Fibroblast of skin of left biceps (primary cell): ENCODE data around the gene PGM5.

ENCODE experiments used
- DNase-seq, 2 experiments: peaks; one replicate each; pipeline ENCODE4 v3.0.0-alpha.2; 2013; ENCODE audit warnings: low read depth in 2 of 2

Gene PGM5

DNA sequence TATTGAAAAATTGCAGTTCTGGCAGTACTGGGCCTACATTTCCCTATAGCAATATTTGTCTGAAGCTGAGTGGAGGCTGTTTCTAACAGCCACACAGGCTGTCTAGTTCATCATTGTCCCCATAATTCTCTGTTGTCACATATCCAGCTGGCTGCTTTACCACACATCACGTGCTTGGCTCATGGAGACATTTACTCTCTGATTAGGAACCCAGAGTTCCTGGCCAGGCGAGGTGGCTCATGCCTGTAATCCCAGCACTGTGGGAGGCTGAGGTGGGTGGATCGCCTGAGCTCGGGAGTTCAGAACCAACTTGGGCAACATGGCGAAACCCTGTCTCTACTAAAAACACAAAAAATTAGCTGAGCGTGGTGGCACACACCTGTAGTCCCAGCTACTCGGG is 81.4 kb downstream of the PGM5 start:
- no peak for DNase-seq

DNA sequence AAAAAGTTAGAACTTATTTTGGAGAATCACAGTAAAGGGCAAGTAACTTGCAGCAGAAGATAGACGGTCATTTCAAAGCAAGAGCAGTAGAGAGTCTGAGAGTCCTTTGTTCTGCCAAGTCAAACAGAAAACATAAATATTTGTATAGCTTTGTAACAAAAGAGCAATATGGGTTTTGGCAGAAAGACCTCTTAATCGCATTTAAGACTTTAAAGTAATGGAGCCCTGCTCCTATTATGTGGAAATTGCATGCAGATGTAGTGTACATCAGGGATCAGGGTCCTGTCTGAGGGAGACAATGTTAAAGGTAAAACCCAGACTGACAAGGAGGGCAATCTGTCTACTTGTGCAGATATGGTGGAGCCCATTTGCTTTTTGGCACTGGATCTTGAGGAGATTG is 87.2 kb downstream of the PGM5 start:
- DNase-seq: no peak

DNA sequence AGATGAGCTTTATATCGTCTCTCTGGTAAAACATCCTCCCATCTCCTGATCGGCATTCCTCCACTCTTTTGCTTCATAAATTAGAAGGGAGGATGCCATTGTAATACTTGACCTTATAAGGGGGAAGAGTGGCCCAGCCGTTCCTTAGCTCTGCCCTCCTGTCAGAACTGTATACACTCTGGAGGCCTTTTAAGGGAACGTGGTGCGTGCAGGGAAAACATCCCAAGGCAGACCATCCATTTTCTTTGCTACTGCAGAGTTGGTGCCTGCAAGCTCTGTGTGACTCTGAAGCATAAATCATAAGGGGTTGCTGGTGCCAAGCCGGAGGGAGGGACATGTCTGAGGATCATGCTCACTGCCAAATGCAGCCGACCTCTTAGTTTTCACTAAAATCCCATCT is 90.4 kb downstream of the PGM5 start:
- no peak for DNase-seq

- DNase-seq: no peak
These were observed 91.2 kb downstream of the PGM5 start for GRCh38 chr9:68447611-68448010.

GRCh38 chr9:68454579-68455334 is 98.3 kb downstream of the PGM5 start:
- no peak for DNase-seq

DNA sequence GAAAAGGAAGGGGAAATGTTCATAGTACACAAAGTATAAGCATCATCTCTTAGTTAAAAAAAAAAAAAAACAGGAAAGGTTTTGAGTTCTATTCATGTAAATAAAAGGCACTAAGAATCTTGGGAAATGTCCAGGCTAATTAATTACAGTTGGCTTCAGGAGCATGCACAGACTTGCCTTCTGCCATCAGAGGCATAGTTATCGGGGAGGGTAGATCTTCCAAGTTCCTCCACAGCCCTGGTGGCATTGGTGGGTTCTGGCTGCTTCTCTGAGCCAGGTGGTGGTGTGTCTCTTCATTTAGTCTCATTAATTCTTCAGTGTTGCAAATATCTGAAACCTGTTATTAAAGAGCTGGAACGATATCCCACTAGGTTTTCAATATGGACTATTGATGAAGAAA is 99.0 kb downstream of the PGM5 start:
- no peak for DNase-seq

GRCh38 chr9:68457803-68458202 is 101.4 kb downstream of the PGM5 start:
- DNase-seq: no peak

DNA sequence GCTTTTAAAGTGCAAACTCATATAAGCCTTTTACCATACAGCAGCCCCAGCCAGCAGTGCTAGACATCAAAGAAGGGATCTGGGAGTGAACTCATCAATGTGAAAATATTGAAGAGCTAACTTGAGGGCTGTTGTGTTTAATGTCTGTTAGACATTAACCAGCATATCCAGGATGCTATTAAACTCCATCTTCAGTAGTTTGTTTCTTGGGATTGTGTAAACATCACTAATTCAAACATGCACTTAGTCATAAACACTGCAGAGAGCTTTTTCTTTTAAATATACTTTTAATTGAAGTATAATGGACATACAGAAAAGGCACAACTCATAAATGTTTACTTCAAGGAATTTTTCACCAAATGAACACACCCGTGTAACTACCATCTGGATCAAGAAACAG is 102.5 kb downstream of the PGM5 start:
- DNase-seq: no peak

GRCh38 chr9:68462105-68462775 is 105.8 kb downstream of the PGM5 start:
- DNase-seq: no peak

DNA sequence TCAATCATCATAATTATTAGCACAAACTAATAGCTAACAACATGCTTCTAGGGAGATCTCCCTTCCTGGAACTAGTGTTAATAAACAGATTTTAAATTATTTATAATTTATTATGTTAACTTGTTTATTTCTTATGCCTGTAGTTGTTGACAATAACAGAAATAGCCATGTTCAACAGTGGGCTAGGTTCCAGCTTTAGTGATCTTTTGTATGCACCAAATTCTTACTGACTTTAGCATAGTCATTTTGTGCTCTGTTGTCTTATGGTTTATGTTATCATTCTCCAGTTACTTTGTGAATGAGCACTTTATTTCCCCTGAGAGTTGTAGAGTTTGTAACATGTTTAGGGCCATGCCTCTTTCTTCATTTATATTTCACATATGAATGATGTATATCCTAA is 113.7 kb downstream of the PGM5 start:
- no peak for DNase-seq

GRCh38 chr9:68470634-68471033 is 114.2 kb downstream of the PGM5 start:
- no peak for DNase-seq

DNA sequence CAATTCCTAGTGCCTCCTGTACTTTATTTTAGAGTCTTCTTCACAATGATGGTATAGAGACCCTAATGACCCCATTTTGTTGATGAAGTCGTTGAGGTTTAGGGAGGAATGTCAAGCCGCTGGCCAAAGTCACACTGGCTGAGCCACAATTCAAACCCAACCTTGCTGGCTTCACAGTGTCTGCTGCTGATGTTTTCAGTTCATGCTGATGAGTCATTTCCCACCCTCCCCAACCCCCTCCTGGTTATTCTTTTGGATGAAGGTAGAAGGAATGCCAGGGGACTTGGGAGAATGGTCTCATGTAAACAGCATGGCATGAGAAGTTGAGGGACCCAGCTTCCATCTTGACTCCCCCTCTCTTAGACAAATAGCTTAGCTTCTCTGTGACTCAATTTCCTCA is 115.7 kb downstream of the PGM5 start:
- DNase-seq: no peak

DNA sequence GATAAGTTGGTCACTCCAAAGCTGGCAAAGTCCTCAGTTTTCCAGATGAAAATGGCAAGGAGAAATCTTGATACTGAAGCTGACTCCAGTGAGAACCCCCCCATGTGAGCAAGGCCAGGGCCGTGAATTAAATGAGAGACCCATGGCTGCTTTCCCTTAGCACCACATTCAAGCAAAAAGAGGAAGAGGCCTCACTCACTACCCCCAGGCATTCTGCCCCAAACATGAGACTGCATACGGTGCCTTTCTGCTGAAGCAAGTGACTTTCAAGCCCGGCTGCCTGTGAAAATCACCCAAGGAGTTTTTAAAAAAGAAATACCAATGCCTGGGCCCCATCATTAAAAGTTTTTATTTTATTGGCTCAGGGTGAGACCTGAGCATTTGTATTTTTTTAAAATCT is 117.4 kb downstream of the PGM5 start:
- no peak for DNase-seq

DNA sequence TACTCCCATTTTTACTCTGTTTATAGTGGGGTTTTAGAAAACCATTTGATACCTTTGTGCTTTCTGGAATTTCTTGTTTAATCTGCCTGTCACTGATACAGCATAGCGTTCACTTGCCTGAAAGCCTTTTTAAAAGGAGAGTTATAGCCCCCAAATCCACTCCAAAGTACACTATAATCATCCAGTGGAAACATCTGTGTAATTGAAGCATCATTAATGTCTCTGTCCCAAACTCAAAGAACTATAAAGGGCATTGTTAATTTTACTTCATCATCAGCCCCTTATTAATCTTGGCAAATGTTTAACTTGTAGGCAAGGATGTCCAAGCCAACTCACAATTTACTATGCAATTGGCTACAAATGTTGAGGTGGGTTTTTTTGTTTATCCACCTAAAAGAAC is 120.0 kb downstream of the PGM5 start:
- no peak for DNase-seq

DNA sequence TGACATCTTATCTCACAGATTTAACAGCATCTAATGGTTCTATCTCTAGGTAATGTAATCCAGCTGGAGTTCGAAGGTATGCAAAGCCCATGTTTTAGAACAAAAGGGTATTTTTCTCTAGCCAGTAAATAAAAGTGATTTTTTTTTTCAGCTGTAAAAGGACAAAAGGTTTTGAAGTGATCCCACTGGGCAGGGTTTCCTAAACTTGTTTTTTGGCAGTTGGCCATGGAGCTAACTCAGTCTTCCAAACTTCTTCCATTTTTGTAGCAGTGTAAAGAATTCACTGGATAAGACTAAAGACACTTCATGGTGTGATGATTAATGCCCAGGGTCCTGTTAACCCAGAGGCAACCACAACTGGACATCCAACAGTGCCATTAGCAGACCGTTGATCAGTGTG is 120.4 kb downstream of the PGM5 start:
- no peak for DNase-seq

- DNase-seq: no peak
These were observed 124.4 kb downstream of the PGM5 start for GRCh38 chr9:68480807-68481206.

- no peak for DNase-seq
These were observed 126.1 kb downstream of the PGM5 start for GRCh38 chr9:68482548-68482947.

DNA sequence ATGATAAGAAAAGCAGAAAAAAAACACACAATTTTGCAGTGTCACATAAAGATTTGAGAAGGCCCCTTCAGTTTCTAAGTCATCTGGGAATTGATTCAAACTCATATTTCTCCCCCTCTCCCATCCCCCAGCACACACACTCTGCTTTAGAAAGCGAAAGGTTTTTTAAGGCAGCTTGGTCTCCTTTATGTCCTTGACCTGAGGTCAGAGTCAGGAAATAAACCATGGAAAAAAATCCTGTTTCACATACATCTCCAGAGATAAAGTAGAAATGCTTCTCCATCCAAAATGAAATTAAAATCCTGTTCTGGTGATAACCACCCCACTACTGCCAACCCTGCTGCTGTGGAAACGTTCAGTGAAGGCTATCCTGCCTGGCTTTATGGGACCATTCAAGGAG is 131.7 kb downstream of the PGM5 start:
- DNase-seq: no peak

DNA sequence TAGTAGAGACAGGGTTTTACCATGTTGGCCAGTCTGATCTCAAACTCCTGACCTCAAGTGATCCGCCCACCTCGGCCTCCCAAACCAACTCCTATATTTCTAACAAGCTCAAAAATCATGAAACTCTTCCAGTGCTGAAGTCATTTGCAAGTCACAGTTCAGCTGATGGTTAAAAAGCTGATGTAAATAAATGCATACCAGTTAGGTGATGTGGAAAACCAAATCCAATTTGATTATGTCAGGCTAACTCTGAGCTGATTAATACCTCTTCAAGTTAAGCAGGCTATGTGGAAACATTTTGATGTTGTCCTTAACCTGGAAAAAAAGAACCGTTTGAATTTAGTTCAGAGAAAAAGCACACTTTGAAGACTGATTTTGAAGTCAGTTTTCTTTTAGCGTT is 133.2 kb downstream of the PGM5 start:
- no peak for DNase-seq

DNA sequence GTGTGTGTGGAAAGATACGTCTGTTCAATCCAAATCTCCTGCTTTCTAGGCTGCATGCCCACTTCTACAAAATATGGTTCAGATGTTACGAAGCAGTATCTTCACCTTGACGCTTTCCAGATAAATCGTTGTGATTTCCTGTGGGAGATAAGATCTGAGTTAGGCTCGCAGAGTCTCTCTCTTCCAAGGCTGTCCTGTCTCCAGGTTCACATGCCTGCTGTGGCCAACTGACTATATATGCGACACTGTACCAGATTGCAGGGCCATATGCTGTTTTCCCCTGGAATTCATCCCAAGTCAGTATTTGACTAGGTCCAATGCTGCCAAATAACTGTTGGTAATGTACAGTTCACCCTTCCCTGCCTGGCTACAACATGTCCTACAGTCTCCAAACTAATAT is 136.4 kb downstream of the PGM5 start:
- no peak for DNase-seq

DNA sequence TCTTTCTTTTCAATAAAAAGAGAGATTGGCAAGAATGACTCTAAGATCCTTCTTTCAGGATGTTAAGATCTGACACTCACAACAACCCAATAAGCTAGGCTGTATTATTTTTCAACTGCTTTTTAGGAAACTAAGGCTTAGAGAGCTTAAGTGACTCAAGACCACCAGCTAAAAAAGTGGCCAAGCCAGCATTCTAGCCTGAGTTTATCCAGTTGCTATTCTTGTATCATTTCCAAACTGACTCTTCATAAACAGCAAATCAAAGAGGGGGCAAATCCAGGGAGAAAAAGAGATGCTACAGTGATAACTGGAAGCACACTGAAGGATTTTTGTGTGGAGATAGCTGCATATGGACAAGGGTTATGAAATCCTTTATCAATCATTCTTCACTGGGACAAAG is 137.1 kb downstream of the PGM5 start:
- no peak for DNase-seq

- no peak for DNase-seq
These were observed 137.7 kb downstream of the PGM5 start for GRCh38 chr9:68493958-68494577.

GRCh38 chr9:68495247-68495646 is 138.8 kb downstream of the PGM5 start:
- no peak for DNase-seq
